HFFc6 (cell line): ENCODE data around the gene SUSD1. TPM values are rescaled to one million over a fixed set of nuclear protein-coding genes. Genes with fewer than 3 reads are reported as not detected.

Source experiments
- DNase-seq: peaks from one replicate; pipeline ENCODE4 v3.0.0-alpha.2; 2018
- H3K27ac Mint-ChIP-seq: 2 replicates; pipeline ENCODE4 v1.8.0; 2020; ENCODE audit warnings: mild to moderate bottlenecking, mixed read lengths
- H3K27me3 Mint-ChIP-seq: 2 replicates; pipeline ENCODE4 v1.8.0; 2021; ENCODE audit warnings: mild to moderate bottlenecking, moderate library complexity, mixed read lengths; ENCODE audit not compliant: insufficient read depth
- H3K36me3 Mint-ChIP-seq: 2 replicates; pipeline ENCODE4 v1.8.0; 2021; ENCODE audit warnings: low read depth, mixed read lengths
- H3K4me1 Mint-ChIP-seq: 2 replicates; pipeline ENCODE4 v1.8.0; 2020; ENCODE audit warnings: low read depth, mixed read lengths
- H3K4me3 Mint-ChIP-seq: 2 replicates; pipeline ENCODE4 v1.8.0; 2020; ENCODE audit warnings: mild to moderate bottlenecking, moderate library complexity, mixed read lengths
- H3K9me3 Mint-ChIP-seq: 2 replicates; pipeline ENCODE4 v1.8.0; 2020; ENCODE audit warnings: mild to moderate bottlenecking, mixed read lengths
- total RNA-seq, 6 experiments: library from RNA; stranded (reverse); fragmentation: NEBNext Ultra II Directional; extraction: Animal tissue kit (Norgen Biotek cat#: 25700); gene quantifications; 2 replicates in 1 of 6; 3 replicates in 5 of 6; pipeline ENCODE4 v1.2.3, GENCODE V29; 2021
- TF ChIP-seq, protein P1 (sequence below): fragments of 200-600 bp; sonication (generic); IDR thresholded peaks from 2 replicates; pipeline ENCODE4 v1.5.0; 2021; ENCODE audit warnings: antibody characterized with exemption, mild to moderate bottlenecking

SUSD1 gene
- total RNA-seq, 6 experiments from 2014 or later: 3.5 to 9.4 (median 8.2) TPM

DNA sequence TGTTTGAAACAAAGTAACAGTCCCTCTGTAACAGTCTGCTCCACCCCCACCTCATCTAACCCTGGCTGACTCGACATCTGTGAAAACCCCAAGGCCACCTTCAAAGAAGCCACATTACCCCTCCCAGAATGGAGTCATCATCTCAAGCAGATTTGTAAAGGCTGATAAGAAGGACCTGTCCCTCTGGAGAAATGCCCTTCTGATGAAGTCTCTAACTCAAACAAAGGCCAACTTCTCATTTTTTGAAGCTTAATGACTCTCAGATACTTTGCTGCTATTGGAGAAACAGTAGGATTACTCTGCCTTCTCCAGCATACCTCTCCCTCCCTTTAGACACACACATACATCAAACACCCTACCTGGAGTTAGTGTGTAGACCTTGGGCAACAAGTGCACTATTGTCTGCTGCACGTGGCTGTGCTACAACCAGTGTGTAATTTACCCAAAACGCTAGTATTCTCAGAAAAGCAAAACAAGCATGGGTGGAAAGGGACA is 5.3 kb upstream of the SUSD1 start:
- Mint-ChIP-seq H3K36me3 (no peaks in the 10 kb centered on the region), H3K9me3 (no peaks in the 10 kb centered on the region), H3K27me3 (peaks cover 8% of the 10 kb centered on the region), H3K27ac (peak overlapping the region; percentile 27; the same call in 1 of the 2 replicates), H3K4me3 (peak overlapping the region; percentile 4; the same call in 1 of the 2 replicates), H3K4me1 (peaks cover 19% of the 10 kb centered on the region)
- no peak for DNase-seq
- TF ChIP-seq, protein P1, sequence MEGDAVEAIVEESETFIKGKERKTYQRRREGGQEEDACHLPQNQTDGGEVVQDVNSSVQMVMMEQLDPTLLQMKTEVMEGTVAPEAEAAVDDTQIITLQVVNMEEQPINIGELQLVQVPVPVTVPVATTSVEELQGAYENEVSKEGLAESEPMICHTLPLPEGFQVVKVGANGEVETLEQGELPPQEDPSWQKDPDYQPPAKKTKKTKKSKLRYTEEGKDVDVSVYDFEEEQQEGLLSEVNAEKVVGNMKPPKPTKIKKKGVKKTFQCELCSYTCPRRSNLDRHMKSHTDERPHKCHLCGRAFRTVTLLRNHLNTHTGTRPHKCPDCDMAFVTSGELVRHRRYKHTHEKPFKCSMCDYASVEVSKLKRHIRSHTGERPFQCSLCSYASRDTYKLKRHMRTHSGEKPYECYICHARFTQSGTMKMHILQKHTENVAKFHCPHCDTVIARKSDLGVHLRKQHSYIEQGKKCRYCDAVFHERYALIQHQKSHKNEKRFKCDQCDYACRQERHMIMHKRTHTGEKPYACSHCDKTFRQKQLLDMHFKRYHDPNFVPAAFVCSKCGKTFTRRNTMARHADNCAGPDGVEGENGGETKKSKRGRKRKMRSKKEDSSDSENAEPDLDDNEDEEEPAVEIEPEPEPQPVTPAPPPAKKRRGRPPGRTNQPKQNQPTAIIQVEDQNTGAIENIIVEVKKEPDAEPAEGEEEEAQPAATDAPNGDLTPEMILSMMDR: no peak

DNA sequence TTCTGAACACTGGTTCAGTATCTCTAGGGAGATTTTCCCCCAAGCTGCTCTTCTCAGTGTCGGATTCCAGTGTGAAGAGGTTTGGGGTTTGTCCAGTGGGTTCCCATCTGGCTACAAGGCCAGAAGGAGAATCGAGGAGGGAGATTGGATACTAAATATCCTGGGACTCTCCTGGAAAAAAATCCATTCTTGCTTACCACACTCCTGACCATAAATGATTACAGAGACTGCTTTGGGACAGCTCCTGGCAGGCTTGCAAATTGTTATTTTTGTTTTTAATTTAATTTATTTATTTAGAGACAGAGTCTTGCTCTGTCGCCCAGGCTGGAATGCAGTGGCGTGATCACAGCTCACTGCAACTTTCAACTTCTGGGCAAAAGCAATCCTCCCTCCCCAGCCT is 4.7 kb upstream of the SUSD1 start:
- no peak for DNase-seq

DNA sequence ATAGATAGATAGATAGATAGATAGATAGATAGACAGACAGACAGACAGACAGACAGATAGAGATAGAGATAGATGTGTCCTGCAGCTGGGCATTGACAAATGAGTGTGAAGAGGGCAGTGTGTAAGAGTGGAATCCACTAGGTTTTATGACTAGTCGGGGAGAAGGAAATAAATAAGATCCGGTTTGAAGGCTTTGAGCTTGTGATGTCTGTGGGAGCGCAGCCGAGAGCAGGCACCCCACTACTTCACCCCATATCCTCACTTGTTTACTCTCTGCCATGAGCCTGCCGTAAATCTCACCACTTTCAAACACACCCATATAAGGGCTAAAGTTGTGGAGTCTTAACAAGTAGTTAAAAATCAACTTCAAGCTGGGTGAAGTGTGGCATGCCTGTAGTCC is 1.4 kb upstream of the SUSD1 start:
- no peaks in the 10 kb centered on the region for H3K9me3 Mint-ChIP-seq
- H3K27me3 Mint-ChIP-seq: peaks cover 10% of the 10 kb centered on the region
- H3K4me1 Mint-ChIP-seq: peaks cover 28% of the 10 kb centered on the region
- no peak overlapping the region for H3K27ac Mint-ChIP-seq
- H3K36me3 Mint-ChIP-seq: peaks cover 17% of the 10 kb centered on the region
- DNase-seq: no peak
- H3K4me3 Mint-ChIP-seq: no peak overlapping the region
- TF ChIP-seq, protein P1: no peak

More for the DNA sequence above, 4.7 kb upstream of the SUSD1 start:
- TF ChIP-seq, protein P1: no peak
- Mint-ChIP-seq H3K27ac (no peak overlapping the region), H3K27me3 (peaks cover 8% of the 10 kb centered on the region), H3K9me3 (no peaks in the 10 kb centered on the region), H3K4me3 (0 out of 2 replicates have a peak overlapping the region, but pooled peaks have one; percentile 24), H3K36me3 (no peaks in the 10 kb centered on the region), H3K4me1 (peaks cover 19% of the 10 kb centered on the region)

DNA sequence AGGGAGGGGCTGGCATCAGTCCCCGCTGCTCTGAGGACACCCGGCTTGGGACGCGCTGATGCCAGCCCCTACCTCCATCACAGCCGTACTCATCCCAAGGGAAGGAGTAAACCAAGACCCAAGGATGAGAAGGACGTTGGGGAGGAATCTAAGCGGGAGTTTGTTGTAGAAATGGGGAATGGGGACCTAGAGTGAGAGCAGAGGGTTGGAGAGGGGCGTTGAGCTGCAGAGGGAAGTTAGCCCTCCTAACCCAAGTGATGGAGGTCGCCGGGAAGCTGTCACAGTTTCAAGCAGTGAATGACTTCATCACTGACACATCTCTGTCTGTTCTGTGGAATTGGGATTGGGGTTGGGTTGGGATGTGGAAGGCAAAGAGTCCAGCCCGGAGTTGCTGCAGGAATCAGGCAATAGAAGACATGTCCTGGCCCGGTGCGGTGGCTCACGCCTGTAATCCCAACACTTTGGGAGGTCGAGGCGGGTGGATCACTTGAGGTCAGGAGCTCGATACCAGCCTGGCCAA is 759 bp upstream of the SUSD1 start:
- H3K27me3 Mint-ChIP-seq: peaks cover 10% of the 10 kb centered on the region
- TF ChIP-seq, protein P1: no peak

DNA sequence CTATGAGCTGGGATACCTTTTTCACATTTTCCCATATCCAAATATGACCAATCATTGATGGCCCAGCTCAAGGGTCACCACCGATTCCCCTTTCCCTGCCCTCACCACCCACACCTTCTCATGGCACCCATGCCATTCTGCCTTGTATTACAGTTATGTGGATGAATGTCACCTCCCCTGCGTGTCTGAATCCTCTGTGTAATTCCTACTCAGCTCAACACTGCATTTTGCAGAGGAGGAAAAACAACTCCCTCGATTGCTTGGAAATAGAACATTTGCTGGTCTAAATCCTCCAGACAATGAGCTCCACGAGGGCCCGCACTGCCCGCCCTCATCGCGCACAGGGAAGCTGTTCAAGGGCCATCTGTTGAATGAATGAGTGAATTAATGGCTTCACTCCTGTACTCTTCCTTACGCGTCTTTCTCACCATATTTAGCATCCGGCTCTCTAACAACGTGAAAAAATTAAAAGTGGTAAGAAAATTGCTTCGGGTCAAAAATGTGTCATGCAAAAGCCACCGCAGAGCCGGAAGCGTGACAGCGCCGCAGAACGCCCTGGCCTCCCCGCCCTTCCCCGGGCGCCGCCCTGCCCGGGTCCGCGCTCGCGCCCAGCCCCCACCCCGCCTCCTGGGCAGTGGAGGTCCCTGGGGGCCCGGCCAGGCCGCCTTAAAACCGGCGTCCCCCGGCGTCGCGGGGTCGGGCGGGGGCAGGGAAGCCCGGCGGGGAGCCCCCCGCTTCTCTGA is 704 bp downstream of the SUSD1 start:
- TF ChIP-seq, protein P1: no peak
- peak overlapping the region; percentile 81 for H3K27ac Mint-ChIP-seq
- peaks cover 15% of the 10 kb centered on the region for H3K4me1 Mint-ChIP-seq
- H3K36me3 Mint-ChIP-seq: peaks cover 17% of the 10 kb centered on the region
- H3K4me3 Mint-ChIP-seq: peak overlapping the region; percentile 88
- peak; percentile 28 for DNase-seq
- no peaks in the 10 kb centered on the region for H3K9me3 Mint-ChIP-seq
- H3K27me3 Mint-ChIP-seq: peaks cover 8% of the 10 kb centered on the region

More for the DNA sequence above, 759 bp upstream of the SUSD1 start:
- Mint-ChIP-seq H3K4me3 (peak overlapping the region; percentile 75), H3K27ac (no peak overlapping the region), H3K36me3 (peaks cover 17% of the 10 kb centered on the region), H3K4me1 (peaks cover 23% of the 10 kb centered on the region), H3K9me3 (no peaks in the 10 kb centered on the region)
- no peak for DNase-seq
